H1 (cell line): ENCODE measurements around the gene ITPR1. TPM values are rescaled to one million over a fixed set of nuclear protein-coding genes. Genes with fewer than 3 reads are reported as not detected.

Source experiments
- ATF3 ChIP-seq: IDR thresholded peaks from 2 replicates; pipeline ENCODE4 v1.6.1; 2011; ENCODE audit warnings: low read depth, mild to moderate bottlenecking, low read length; ENCODE audit not compliant: insufficient read depth
- KDM4A ChIP-seq: IDR thresholded peaks from one replicate; pipeline ENCODE4 v1.7.1; 2012; ENCODE audit warnings: low read depth, mild to moderate bottlenecking, moderate library complexity, low read length, inconsistent platforms; ENCODE audit not compliant: severe bottlenecking
- POU5F1 ChIP-seq: IDR thresholded peaks from 2 replicates; pipeline ENCODE4 v1.6.1; 2011; ENCODE audit warnings: low read depth, mild to moderate bottlenecking, low read length, moderate library complexity
- RFX5 ChIP-seq: IDR thresholded peaks from 2 replicates; pipeline ENCODE4 v1.6.1; 2011; ENCODE audit warnings: low read depth, low read length, improper control_type of control experiment, borderline replicate concordance
- SAP30 ChIP-seq: fragments of 300-600 bp; sonication (generic); IDR thresholded peaks from 2 replicates; pipeline ENCODE4 v1.7.1; 2012; ENCODE audit warnings: low read length, moderate library complexity, mild to moderate bottlenecking, inconsistent platforms; ENCODE audit not compliant: insufficient read depth, insufficient replicate concordance
- SIN3A ChIP-seq, 2 experiments: IDR thresholded peaks in 1 of 2; conservative IDR thresholded peaks in 1 of 2; 2 replicates each; pipeline ENCODE4 v1.6.1; 2011 to 2012; ENCODE audit warnings: low read length in 2 of 2, improper control_type of control experiment in 1 of 2, low read depth in 1 of 2, mild to moderate bottlenecking in 1 of 2
- TBP ChIP-seq: IDR thresholded peaks from 2 replicates; pipeline ENCODE4 v1.6.1; 2011; ENCODE audit warnings: low read depth, low read length, improper control_type of control experiment
- polyA plus RNA-seq, 7 experiments: library from polyadenylated mRNA; depleted of rRNA in 3 of 7; stranded (reverse) in 5 of 7; unstranded in 2 of 7; fragments of >200 nt in 5 of 7; fragments of 200-250 nt in 2 of 7; gene quantifications; 1 replicate in 5 of 7; 2 replicates in 1 of 7; 4 replicates in 1 of 7; pipeline versions ENCODE4 v1.2.1 to v1.2.3, GENCODE V29; 2011 to 2013; ENCODE audit warnings: missing spikeins in 2 of 7, mixed read lengths in 2 of 7
- total RNA-seq: library from RNA; stranded (reverse); fragmentation: NEBNext Ultra II Directional; extraction: Animal tissue kit (Norgen Biotek cat#: 25700); gene quantifications from 2 replicates; pipeline ENCODE4 v1.2.1, GENCODE V29; 2021

ITPR1 gene
- total and polyA plus RNA-seq, 2 of the 8 experiments (the other 6 are each of a cell fraction or from before 2014, with no cell fraction given), result 2.5 to 16.3 TPM

GRCh38 chr3:4641863-4642563 lies 148.9 kb downstream of the ITPR1 start (continued):
- TF ChIP-seq SIN3A (conservative IDR thresholded peaks at IDR 0.05 in 1 of 2, IDR thresholded peaks at IDR 0.05 in 1 of 2; ENCODE audit: low read depth in 1 of 2, low read length in 2 of 2), result no peak
- no peak for TF ChIP-seq KDM4A
- TF ChIP-seq POU5F1, result no peak
- no peak for TF ChIP-seq SAP30
- no peak for TF ChIP-seq RFX5
- no peak for TF ChIP-seq TBP
- no peak for TF ChIP-seq ATF3
- TF ChIP-seq, all 59 proteins: peak for 0
